ENCODE data around the gene RGCC. TPM values are rescaled to one million over a fixed set of nuclear protein-coding genes. Genes with fewer than 3 reads are reported as not detected.

RGCC gene
- total RNA-seq, 1 donor from 2014 or later: 139 TPM

DNA sequence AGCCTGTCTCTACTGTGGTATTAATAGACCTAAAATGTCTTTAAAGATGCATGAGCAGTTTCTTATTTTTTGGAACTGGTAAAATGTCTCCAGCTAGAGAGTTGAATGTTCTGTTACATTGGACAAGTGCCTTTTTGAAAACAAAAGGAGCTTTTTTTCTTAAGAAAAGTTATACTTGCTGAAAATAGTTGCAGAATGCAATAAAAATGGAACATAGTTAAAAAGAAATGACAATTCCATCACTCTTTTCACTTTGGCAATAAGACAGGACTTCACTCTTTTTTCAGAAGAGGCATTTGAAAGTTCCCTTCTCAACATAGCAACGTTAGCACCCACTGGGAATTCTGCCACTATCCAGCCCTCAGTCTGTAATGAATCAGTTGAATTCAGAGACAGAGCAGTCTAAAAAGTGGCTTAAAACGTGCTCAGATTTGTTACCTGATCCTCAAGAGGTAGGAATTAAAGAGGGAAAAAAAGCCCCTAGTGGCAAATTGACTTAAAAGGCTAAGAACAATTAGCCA lies 10.1 kb downstream of the RGCC start:
- DNase-seq (ENCODE audit: low spot score): no peak
- H3K27me3 Mint-ChIP-seq (ENCODE audit: insufficient read depth): no peaks in the 10 kb centered on the region
- intact Hi-C loops (cut with micrococcal nuclease): loop anchor here (5.0 to 10.0 kb wide), 2 partner anchors 40 to 927 kb away; no protein-coding TSS in a partner anchor
- no peaks in the 10 kb centered on the region for H3K9me3 Mint-ChIP-seq
- H3K27ac Mint-ChIP-seq: no peak overlapping the region
- H3K4me1 Mint-ChIP-seq (ENCODE audit: low read depth): peaks cover 77% of the 10 kb centered on the region
- peaks cover 71% of the 10 kb centered on the region for H3K36me3 Mint-ChIP-seq (ENCODE audit: low read depth)
- H3K4me3 Mint-ChIP-seq: no peak overlapping the region

DNA sequence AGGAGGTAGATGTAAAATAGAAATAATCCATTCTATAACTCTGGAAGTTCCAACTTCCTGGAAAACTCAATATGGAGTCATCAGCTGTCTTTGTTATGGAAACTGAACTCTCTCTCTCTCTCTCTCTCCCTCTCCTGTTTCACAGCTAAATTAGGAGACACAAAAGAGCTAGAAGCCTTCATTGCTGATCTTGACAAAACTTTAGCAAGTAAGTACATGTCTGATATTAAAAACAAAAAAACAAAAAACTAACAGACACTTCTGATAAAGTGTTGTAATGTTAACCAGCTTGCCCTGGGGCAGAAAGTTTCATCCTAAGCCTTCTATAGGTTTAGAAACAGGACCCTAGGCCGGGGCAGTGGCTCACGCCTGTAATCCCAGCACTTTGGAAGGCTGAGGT lies 11.3 kb downstream of the RGCC start:
- intact Hi-C loops (cut with micrococcal nuclease): loop anchor here (5.0 to 10.0 kb wide), 2 partner anchors 41 to 926 kb away; no protein-coding TSS in a partner anchor
- no peaks in the 10 kb centered on the region for H3K27me3 Mint-ChIP-seq (ENCODE audit: insufficient read depth)
- peaks cover 7% of the 10 kb centered on the region for H3K9me3 Mint-ChIP-seq
- DNase-seq (ENCODE audit: low spot score): no peak
- H3K36me3 Mint-ChIP-seq (ENCODE audit: low read depth): peaks cover 71% of the 10 kb centered on the region
- H3K27ac Mint-ChIP-seq: no peak overlapping the region
- H3K4me1 Mint-ChIP-seq (ENCODE audit: low read depth): peaks cover 66% of the 10 kb centered on the region
- no peak overlapping the region for H3K4me3 Mint-ChIP-seq

DNA sequence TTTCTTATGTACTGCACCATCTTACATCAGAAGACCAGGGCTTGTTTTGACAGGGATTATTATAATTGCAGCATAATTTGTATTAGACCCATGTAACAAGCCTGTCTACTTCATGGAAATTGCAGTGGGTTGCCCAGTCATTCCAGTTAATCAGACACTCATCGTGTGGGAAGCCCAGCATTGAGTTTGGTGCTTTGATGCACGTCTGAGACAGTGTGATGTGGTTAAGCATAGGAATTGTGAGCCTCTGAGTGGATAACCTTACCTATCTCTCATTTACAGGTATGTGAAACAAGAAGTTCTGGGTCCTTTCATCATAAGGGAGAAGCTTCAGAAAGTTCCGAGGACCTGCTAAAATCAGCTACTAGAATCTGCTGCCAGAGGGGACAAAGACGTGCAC lies 12.8 kb downstream of the RGCC start:
- Mint-ChIP-seq H3K27ac (peak overlapping the region; percentile 64), H3K4me1 (ENCODE audit: low read depth) (peaks cover 50% of the 10 kb centered on the region), H3K9me3 (peaks cover 7% of the 10 kb centered on the region), H3K4me3 (no peak overlapping the region), H3K36me3 (ENCODE audit: low read depth) (peaks cover 66% of the 10 kb centered on the region), H3K27me3 (ENCODE audit: insufficient read depth) (no peaks in the 10 kb centered on the region)
- no peak for DNase-seq (ENCODE audit: low spot score)
- intact Hi-C loops (cut with micrococcal nuclease): loop anchor here (1.0 kb wide), 2 partner anchors 18 to 22 kb away; no protein-coding TSS in a partner anchor

DNA sequence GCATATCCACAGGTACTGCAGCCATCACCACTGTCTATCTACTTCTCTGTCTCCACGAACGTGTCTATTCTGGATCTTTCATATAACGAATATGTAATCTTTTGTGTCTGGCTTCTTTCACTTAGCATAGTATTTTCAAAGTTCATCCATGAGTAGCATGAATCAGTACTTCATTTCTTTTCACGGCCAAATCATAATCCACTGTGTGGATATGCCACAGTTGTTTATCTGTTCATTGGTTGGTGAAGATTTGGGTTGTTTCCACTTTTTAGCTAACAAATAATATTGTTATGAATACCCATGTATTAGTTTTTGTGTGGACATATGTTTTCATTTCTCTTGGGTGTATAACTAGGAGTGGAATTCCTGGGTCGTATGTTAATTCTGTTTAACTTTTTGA lies 14.4 kb downstream of the RGCC start:
- Mint-ChIP-seq H3K27ac (peak overlapping the region; percentile 66), H3K4me1 (ENCODE audit: low read depth) (peaks cover 34% of the 10 kb centered on the region), H3K36me3 (ENCODE audit: low read depth) (peaks cover 52% of the 10 kb centered on the region), H3K4me3 (no peak overlapping the region), H3K9me3 (peaks cover 7% of the 10 kb centered on the region), H3K27me3 (ENCODE audit: insufficient read depth) (no peaks in the 10 kb centered on the region)
- DNase-seq (ENCODE audit: low spot score): no peak
- intact Hi-C loops (cut with micrococcal nuclease): no loop called here

DNA sequence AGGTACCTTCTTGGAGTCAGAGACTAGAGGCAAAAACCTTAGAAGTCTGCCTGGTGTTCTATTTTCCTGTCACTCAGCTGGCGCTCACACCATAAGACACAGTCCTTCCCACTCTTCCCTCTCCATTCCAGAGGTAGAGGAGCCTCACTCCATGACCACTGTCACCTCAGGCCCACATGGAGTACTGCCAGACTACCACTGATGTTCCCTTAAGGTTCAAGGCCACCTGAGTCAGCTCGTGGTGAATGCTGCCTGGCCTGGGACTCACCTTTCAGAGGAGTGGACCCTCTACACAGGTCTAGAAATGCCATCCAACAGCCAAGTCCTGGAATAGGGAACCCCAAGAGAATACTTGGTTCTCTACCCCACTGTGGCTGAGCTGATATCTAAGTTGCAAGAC lies 29.9 kb downstream of the RGCC start:
- intact Hi-C loops (cut with micrococcal nuclease): no loop called here
- DNase-seq (ENCODE audit: low spot score): no peak
- H3K9me3 Mint-ChIP-seq: peaks cover 41% of the 10 kb centered on the region

DNA sequence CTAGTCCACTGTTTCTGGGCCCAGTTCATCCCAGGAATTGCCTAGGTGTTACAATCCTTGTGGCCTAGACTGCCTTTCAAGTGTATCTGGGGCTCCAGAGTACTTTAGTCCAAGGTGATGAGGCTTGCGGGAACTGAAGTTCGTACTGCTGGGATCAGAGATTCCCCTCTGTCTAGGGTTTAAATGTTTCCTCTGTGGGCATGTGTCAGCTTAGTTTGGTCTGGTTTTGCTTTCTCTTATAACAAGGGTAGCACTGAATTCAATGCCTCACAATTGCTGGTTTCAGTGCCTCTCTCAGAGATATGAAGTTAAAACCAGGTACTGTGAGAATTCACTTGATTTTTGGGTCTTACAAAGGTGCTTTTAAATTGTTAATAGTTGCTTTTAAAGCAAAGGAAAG lies 30.8 kb downstream of the RGCC start:
- no peak for DNase-seq (ENCODE audit: low spot score)
- Mint-ChIP-seq H3K27ac (peak overlapping the region; percentile 80), H3K36me3 (ENCODE audit: low read depth) (peaks cover 9% of the 10 kb centered on the region)

More for the DNA sequence above, 29.9 kb downstream of the RGCC start:
- H3K4me1 Mint-ChIP-seq (ENCODE audit: low read depth): peaks cover 30% of the 10 kb centered on the region
- peaks cover 9% of the 10 kb centered on the region for H3K36me3 Mint-ChIP-seq (ENCODE audit: low read depth)
- H3K27ac Mint-ChIP-seq: no peak overlapping the region
- H3K27me3 Mint-ChIP-seq (ENCODE audit: insufficient read depth): no peaks in the 10 kb centered on the region
- no peak overlapping the region for H3K4me3 Mint-ChIP-seq

DNA sequence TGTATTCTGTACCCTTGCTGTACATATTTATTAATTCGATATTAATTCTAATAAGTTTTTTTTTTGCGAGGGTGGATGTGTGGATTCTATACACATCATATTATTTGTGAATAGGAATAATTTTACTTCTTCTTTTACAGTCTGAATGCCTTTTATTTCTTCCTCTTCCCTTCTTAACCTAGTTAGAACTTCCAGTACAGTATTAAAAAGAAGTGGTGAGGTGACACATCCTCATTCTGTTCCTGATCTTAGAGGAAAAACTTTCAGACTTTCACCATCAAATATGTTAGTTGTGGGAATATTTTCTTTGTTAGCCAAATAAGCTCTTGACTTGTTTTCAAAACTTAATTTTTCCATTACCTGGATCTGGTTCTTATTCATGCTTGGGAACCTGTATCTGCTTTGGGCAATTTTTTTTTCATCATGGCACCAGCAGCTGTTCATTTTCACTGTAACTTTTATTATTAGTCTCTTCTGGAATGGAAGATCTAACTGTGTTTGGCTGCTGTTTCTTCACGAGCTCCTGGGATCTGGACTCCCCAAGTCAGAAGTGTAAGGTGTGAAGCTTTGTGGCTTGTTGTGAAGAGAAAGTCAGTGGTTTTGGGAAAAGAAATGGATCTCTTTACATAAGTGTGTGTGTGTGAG lies 33.1 kb downstream of the RGCC start:
- Mint-ChIP-seq H3K4me1 (ENCODE audit: low read depth) (peaks cover 60% of the 10 kb centered on the region), H3K36me3 (ENCODE audit: low read depth) (peaks cover 11% of the 10 kb centered on the region), H3K27me3 (ENCODE audit: insufficient read depth) (no peaks in the 10 kb centered on the region), H3K4me3 (no peak overlapping the region), H3K9me3 (peaks cover 22% of the 10 kb centered on the region), H3K27ac (peak overlapping the region; percentile 82)
- DNase-seq (ENCODE audit: low spot score): no peak
- intact Hi-C loops (cut with micrococcal nuclease): no loop called here

More for the DNA sequence above, 30.8 kb downstream of the RGCC start:
- peaks cover 39% of the 10 kb centered on the region for H3K4me1 Mint-ChIP-seq (ENCODE audit: low read depth)
- peaks cover 32% of the 10 kb centered on the region for H3K9me3 Mint-ChIP-seq
- H3K27me3 Mint-ChIP-seq (ENCODE audit: insufficient read depth): no peaks in the 10 kb centered on the region
- intact Hi-C loops (cut with micrococcal nuclease): loop anchor here (1.0 kb wide), 2 partner anchors 18 to 560 kb away; partner anchors contain the start of gene DGKH
- peak overlapping the region; percentile 74 for H3K4me3 Mint-ChIP-seq

DNA sequence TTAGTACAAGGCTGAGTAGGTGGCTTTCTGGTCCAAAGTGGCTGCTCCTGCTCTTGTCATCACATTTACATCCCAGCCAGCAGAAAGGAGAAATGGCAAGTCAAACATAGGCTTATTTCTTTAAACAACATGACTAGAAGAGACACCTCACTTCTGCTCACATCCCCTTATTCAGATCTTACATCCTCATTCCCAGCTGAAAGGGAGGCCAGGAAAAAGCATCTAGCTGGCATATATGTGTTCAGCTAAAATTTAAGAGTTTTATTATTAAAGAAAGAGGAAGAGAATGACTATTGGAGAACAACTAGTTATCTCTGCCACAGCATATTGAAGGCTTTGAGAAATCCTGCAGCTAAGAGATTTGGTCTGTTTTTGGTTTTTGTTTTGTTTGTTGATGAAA lies 34.1 kb downstream of the RGCC start:
- DNase-seq (ENCODE audit: low spot score): no peak
- intact Hi-C loops (cut with micrococcal nuclease): no loop called here
- peaks cover 70% of the 10 kb centered on the region for H3K4me1 Mint-ChIP-seq (ENCODE audit: low read depth)
- H3K27me3 Mint-ChIP-seq (ENCODE audit: insufficient read depth): no peaks in the 10 kb centered on the region
- H3K36me3 Mint-ChIP-seq (ENCODE audit: low read depth): peaks cover 7% of the 10 kb centered on the region
- H3K27ac Mint-ChIP-seq: no peak overlapping the region
- peaks cover 13% of the 10 kb centered on the region for H3K9me3 Mint-ChIP-seq
- no peak overlapping the region for H3K4me3 Mint-ChIP-seq

DNA sequence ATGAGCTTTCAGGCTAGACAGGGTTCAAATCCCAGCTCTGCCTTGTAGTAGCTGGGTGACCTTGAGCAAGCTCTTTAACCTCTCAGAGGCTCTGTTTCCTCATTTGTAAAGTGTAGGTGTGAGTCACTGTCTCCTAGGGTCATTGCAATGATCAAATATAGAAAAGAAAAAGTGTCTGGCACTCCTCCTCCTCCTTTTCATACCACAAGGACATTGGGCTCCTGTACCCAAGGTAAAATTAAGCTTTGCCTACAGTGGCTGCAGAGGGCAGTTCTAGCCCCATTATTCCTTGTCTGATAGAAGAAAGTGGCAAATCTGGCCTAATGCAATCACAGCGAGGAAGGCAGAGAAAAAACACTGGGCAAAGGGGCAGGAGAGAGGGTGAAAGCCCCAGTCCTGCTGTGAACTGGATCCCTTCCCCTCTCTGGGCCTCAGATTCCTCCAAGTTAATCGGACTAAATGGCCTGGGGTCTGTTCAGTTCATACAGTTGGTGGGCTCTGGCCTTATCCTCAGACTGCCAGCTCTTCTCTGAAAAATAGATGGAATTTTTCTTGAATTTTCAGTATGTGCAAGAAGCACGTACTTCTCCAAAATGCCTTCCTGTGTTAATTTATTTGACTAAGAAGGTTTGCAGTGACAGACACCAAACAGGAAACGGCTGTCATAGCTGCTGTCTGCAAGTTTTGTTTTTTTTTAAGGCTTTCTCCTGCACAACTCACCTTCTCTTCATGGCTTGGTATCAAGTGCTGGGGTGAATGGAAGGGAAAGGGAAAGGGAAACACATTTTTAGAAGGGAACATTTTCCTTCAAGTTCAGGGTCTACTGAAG lies 35.3 kb downstream of the RGCC start:
- Mint-ChIP-seq H3K27me3 (ENCODE audit: insufficient read depth) (no peaks in the 10 kb centered on the region), H3K4me1 (ENCODE audit: low read depth) (peaks cover 81% of the 10 kb centered on the region), H3K9me3 (peaks cover 7% of the 10 kb centered on the region), H3K36me3 (ENCODE audit: low read depth) (peaks cover 7% of the 10 kb centered on the region), H3K4me3 (peak overlapping the region; percentile 60), H3K27ac (peak overlapping the region; percentile 76)
- intact Hi-C loops (cut with micrococcal nuclease): loop anchor here (1.0 to 2.0 kb wide), 4 partner anchors 14 to 62 kb away; no protein-coding TSS in a partner anchor
- peak; percentile 22 for DNase-seq (ENCODE audit: low spot score)

DNA sequence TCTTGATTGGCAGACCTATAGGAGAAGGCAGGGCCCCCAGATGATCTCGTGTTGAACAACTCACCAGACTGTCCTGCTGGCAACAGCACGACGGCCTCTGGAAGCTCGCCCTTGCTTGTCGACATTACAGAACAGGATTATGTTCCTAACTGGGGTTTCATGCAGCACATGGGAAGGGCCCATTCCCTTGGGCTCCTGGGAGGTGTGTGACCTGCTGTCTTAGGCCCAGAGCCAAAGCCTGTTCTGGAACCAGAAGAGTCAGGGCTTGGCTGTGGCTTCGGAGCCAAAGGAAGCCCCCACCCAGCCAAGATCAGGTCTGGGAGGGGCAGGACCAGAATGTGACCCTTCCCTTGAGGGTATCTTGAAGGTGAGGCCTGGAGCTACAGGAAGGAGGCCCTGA lies 36.9 kb downstream of the RGCC start:
- Mint-ChIP-seq H3K4me1 (ENCODE audit: low read depth) (peaks cover 82% of the 10 kb centered on the region), H3K4me3 (no peak overlapping the region), H3K27ac (peak overlapping the region; percentile 32), H3K36me3 (ENCODE audit: low read depth) (peaks cover 7% of the 10 kb centered on the region), H3K27me3 (ENCODE audit: insufficient read depth) (no peaks in the 10 kb centered on the region), H3K9me3 (peaks cover 7% of the 10 kb centered on the region)
- intact Hi-C loops (cut with micrococcal nuclease): no loop called here
- DNase-seq (ENCODE audit: low spot score): no peak

DNA sequence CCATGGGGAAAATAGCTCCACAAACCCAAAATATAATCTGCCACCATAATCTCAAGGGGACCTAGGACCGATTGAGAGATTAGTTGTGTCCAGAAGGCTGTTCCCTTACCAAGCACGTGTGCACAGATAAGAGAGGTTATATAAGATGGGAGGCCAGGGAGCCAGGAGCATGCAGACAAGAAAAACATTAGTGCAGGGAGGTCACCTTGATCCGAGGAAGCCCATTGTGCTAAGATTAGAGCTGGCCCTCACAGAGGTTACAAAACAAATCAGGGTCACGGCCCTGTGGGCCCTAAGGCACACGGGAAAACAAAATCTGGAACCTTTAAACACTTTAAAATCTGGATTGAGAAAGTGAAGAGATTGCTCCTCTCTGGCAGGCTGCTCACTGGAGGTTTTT lies 37.7 kb downstream of the RGCC start:
- H3K36me3 Mint-ChIP-seq (ENCODE audit: low read depth): peaks cover 7% of the 10 kb centered on the region
- peaks cover 89% of the 10 kb centered on the region for H3K4me1 Mint-ChIP-seq (ENCODE audit: low read depth)
- no peaks in the 10 kb centered on the region for H3K27me3 Mint-ChIP-seq (ENCODE audit: insufficient read depth)
- DNase-seq (ENCODE audit: low spot score): no peak
- intact Hi-C loops (cut with micrococcal nuclease): no loop called here
- H3K9me3 Mint-ChIP-seq: peaks cover 7% of the 10 kb centered on the region
- no peak overlapping the region for H3K4me3 Mint-ChIP-seq
- no peak overlapping the region for H3K27ac Mint-ChIP-seq

DNA sequence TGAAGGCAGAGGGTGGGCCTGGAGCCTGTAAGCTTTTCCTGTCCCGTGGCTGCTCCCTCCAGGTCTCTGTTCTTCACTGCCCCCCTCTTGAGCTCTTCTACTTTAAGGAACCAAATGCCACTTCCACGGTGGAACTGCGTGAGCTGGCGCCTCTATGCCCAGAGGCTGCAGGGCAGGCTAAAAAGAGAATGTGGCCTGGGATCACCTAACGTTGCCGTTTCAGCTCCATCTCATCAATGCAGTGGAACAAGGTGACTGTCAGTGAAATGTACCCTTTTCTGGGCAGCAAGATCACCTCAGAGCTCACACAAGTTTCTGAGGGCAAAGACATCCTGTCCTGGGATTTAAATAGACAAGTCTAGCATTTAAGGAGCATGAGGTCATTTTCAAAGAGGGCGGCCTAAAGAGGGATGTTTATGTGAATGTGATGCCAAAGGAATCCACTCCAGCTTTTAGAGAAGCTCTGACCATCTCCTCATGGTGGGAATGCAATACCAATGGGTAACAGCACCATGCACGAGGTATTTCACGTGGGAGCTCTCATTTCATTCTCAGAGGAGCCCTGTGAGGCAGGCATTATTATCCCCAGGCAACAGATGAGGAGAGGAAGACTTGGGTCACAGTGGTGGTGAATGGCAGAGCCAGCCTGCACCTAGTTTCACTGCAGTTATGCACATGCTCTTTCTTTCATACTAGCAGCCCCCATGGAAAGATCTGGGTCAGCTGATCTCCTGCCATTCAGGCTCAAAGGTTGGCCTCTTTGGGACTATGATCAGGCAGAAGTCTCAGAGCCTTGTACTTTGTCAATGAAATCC lies 39.3 kb downstream of the RGCC start:
- Mint-ChIP-seq H3K27me3 (ENCODE audit: insufficient read depth) (no peaks in the 10 kb centered on the region), H3K27ac (peak overlapping the region; percentile 20), H3K4me1 (ENCODE audit: low read depth) (peaks cover 93% of the 10 kb centered on the region), H3K4me3 (no peak overlapping the region), H3K9me3 (no peaks in the 10 kb centered on the region), H3K36me3 (ENCODE audit: low read depth) (peaks cover 8% of the 10 kb centered on the region)
- no peak for DNase-seq (ENCODE audit: low spot score)
- intact Hi-C loops (cut with micrococcal nuclease): no loop called here

Measured in activated T-helper 1 cell treated with anti-CD3 and anti-CD28 coated beads, Interleukin-12 subunit alpha, Interleukin-12 subunit beta, Interleukin-2, Interleukin-4 antibody, amounts not matched to agents 30 ng/mL and 10 ng/mL and 1 ng/mL, durations not matched to agents 14 hours and 24 hours and 36 hours (primary cell).